AG04449 (cell line): ENCODE results near the gene ABCC6.
"Not testable (repeated sequence)": the region's sequence is repeated elsewhere in the genome, so short reads cannot be mapped to it uniquely, and the experiment has no call there.

ENCODE experiments used
- CTCF ChIA-PET: fragments of 350-600 bp; formaldehyde crosslinking; extraction: SDS; loops from one replicate; lab custom pipeline; 2021; ENCODE audit warnings: antibody characterized with exemption; lab: Yijun Ruan, JAX
- POLR2A ChIA-PET: fragments of 400-600, 350-600 bp; formaldehyde crosslinking; extraction: SDS; loops from one replicate; lab custom pipeline; 2020; ENCODE audit warnings: antibody characterized with exemption, inconsistent platforms; lab: Yijun Ruan, JAX
- DNase-seq: peaks from one replicate; pipeline ENCODE4 v3.0.0-alpha.2; 2010; ENCODE audit warnings: low read depth, low spot score
- H3K4me3 ChIP-seq: 2 replicates; pipeline ENCODE4 v1.5.1; 2011; ENCODE audit warnings: low read depth, mild to moderate bottlenecking, control low read depth, low read length
- CTCF ChIP-seq: IDR thresholded peaks from one replicate; pipeline ENCODE4 v1.5.1; 2011; ENCODE audit warnings: mild to moderate bottlenecking, moderate library complexity, low read length, control low read depth, inconsistent platforms; ENCODE audit not compliant: insufficient read depth; ENCODE audit errors: missing control alignments

The ABCC6 gene

GRCh38 chr16:16203494-16203893 lies 19.8 kb downstream of the ABCC6 start:
- CTCF ChIA-PET, POLR2A ChIA-PET: not testable (repeated sequence)

GRCh38 chr16:16202400-16203143 lies 20.7 kb downstream of the ABCC6 start:
- CTCF ChIA-PET, DNase-seq, H3K4me3 ChIP-seq, POLR2A ChIA-PET: not testable (repeated sequence)
- peak; percentile 14 for TF ChIP-seq CTCF

More at GRCh38 chr16:16203494-16203893, 19.8 kb downstream of the ABCC6 start:
- DNase-seq, H3K4me3 ChIP-seq: not testable (repeated sequence)

GRCh38 chr16:16201880-16202279 lies 21.4 kb downstream of the ABCC6 start:
- CTCF ChIA-PET, POLR2A ChIA-PET, H3K4me3 ChIP-seq, DNase-seq: not testable (repeated sequence)

GRCh38 chr16:16200391-16200790 lies 22.9 kb downstream of the ABCC6 start:
- DNase-seq, CTCF ChIA-PET, H3K4me3 ChIP-seq, POLR2A ChIA-PET: not testable (repeated sequence)

GRCh38 chr16:16199428-16199827 lies 23.9 kb downstream of the ABCC6 start:
- POLR2A ChIA-PET, CTCF ChIA-PET, H3K4me3 ChIP-seq: not testable (repeated sequence)
- DNase-seq: peak; percentile 10

GRCh38 chr16:16197966-16198365 lies 25.3 kb downstream of the ABCC6 start:
- DNase-seq: no peak
- no peak overlapping the region for H3K4me3 ChIP-seq
- TF ChIP-seq CTCF: no peak
- ChIA-PET CTCF (no interaction called here), POLR2A (no interaction called here)

GRCh38 chr16:16197331-16197730 lies 26.0 kb downstream of the ABCC6 start:
- TF ChIP-seq CTCF: no peak
- CTCF ChIA-PET: no interaction called here
- DNase-seq: no peak

GRCh38 chr16:16196099-16196498 lies 27.2 kb downstream of the ABCC6 start:
- H3K4me3 ChIP-seq: no peak overlapping the region
- no peak for DNase-seq
- ChIA-PET POLR2A (no interaction called here), CTCF (no interaction called here)
- no peak for TF ChIP-seq CTCF

More at GRCh38 chr16:16197331-16197730, 26.0 kb downstream of the ABCC6 start:
- no peak overlapping the region for H3K4me3 ChIP-seq
- POLR2A ChIA-PET: no interaction called here
